Right atrium auricular region (tissue), 2 donors: ENCODE measurements around the gene CACUL1. TPM values are rescaled to one million over a fixed set of nuclear protein-coding genes. Genes with fewer than 3 reads are reported as not detected.
A peak's percentile ranks its signal among the peaks of the same experiment; 100 is the strongest.

Experiments
- DNase-seq: peaks from one replicate; pipeline ENCODE4 v3.0.0-alpha.2; 2019; ENCODE audit warnings: low spot score
- H3K27ac ChIP-seq, 2 donors: fragments of 200-600 bp; sonication (generic); 1 replicate in 1 of 2; 2 replicates in 1 of 2; pipeline ENCODE4 v1.5.1; 2016 to 2019
- H3K27me3 ChIP-seq, 2 donors: fragments of 200-600 bp; sonication (generic); one replicate each; pipeline versions ENCODE4 v1.5.1 to v1.6.0; 2017 to 2019
- H3K36me3 ChIP-seq: fragments of 200-600 bp; sonication (generic); one replicate; pipeline ENCODE4 v1.5.1; 2016
- H3K4me1 ChIP-seq, 2 donors: fragments of 200-600 bp; sonication (generic); one replicate each; pipeline versions ENCODE4 v1.5.1 to v1.6.0; 2017 to 2019
- H3K4me3 ChIP-seq, 2 donors: fragments of 200-600 bp; sonication (generic); 1 replicate in 1 of 2; 2 replicates in 1 of 2; pipeline ENCODE4 v1.5.1; 2017 to 2019; ENCODE audit warnings: mild to moderate bottlenecking in 1 of 2, moderate library complexity in 1 of 2
- H3K9me3 ChIP-seq, 2 donors: fragments of 200-600 bp; sonication (generic); one replicate each; pipeline ENCODE4 v1.5.1; 2019
- CTCF ChIP-seq, 2 donors: fragments of 200-600 bp; sonication (generic); IDR thresholded peaks; one replicate each; pipeline ENCODE4 v1.5.1; 2019; ENCODE audit warnings: antibody characterized with exemption in 2 of 2
- total RNA-seq, 2 donors: library from RNA; depleted of rRNA; stranded (reverse); fragments of >200 nt; gene quantifications; one replicate each; pipeline ENCODE4 v1.1.0, GENCODE V29; 2016

The CACUL1 gene
- total RNA-seq, 2 donors from 2014 or later = 17.2 to 17.5 TPM

GRCh38 chr10:118669020-118669791, 85.6 kb downstream of the CACUL1 start:
- H3K9me3 ChIP-seq = no peaks in the 10 kb centered on the region
- TF ChIP-seq CTCF (IDR thresholded peaks at IDR 0.05) = no peak
- H3K27me3 ChIP-seq = no peaks in the 10 kb centered on the region
- peaks cover 0 to 5% of the 10 kb centered on the region in 2 donors for H3K4me1 ChIP-seq
- no peaks in the 10 kb centered on the region for H3K36me3 ChIP-seq
- H3K27ac ChIP-seq = no peak overlapping the region
- no peak overlapping the region for H3K4me3 ChIP-seq
- no peak for DNase-seq

DNA sequence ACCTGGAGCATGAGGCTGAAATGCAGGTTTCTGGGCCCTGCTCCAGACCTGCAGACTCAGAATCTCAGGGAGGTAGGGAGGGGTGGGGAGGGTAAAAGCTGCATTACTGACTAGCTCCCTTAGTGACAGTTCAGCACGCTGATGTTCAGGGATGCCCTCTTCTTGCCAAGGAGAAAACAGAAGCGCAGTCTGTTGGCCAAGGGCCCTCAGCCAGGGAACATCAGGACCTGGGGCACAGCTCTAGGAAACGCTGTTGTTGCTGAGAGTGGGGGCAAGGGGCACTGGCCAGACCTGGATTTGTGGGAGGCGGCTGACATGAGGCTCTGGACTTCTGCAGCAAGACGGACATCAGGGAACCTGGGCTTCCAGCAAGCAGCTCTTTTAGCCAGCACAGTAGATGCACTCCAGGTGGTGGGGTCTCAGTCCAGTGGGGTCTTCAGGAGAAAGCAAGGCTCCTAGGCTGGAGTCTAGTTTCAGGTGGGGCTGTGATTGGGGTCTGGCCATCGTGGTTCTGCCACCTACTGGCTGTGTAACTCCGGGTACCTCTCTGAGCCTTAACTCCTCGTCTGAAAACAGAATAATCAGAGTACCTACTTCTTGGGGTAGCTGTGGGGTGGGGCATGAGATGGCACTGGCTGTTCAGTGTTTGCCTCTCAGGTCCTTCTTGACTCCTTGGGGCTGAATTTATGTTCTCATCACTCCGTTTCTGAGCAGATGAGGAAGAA, 86.4 kb downstream of the CACUL1 start:
- no peak overlapping the region for H3K4me3 ChIP-seq
- TF ChIP-seq CTCF (IDR thresholded peaks at IDR 0.05) = peak in 1 of 2 donors; percentile 14
- H3K27me3 ChIP-seq = no peaks in the 10 kb centered on the region
- no peaks in the 10 kb centered on the region for H3K9me3 ChIP-seq
- H3K27ac ChIP-seq = no peak overlapping the region
- no peaks in the 10 kb centered on the region for H3K36me3 ChIP-seq
- DNase-seq = no peak
- H3K4me1 ChIP-seq = peaks cover 0 to 5% of the 10 kb centered on the region in 2 donors

GRCh38 chr10:118667732-118668131, 87.0 kb downstream of the CACUL1 start:
- Histone ChIP-seq H3K9me3 (no peaks in the 10 kb centered on the region), H3K4me3 (no peak overlapping the region), H3K27me3 (no peaks in the 10 kb centered on the region), H3K27ac (no peak overlapping the region), H3K36me3 (no peaks in the 10 kb centered on the region), H3K4me1 (peaks cover 0 to 5% of the 10 kb centered on the region in 2 donors)
- DNase-seq = no peak
- no peak for TF ChIP-seq CTCF (IDR thresholded peaks at IDR 0.05)

DNA sequence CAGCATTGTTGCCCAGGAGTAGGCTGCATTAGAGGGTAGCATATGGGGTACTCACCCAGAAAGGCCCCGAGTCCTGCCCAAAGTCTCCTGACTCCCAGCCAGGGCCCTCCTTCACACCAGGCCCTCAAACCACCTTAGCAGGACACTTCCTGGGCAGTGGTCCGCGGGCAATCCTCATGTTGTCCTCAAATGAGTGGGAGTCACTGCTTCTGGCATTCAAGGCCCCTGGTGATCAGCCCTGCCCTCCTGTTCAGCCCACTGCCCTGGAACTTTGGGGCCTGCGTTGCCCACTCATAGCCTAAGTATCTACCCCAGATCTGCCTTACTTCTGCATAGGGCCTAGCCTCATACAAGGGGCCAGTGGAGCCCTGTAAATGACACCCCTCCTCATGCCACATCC, 88.4 kb downstream of the CACUL1 start:
- no peak for TF ChIP-seq CTCF (IDR thresholded peaks at IDR 0.05)
- DNase-seq = no peak
- no peak overlapping the region for H3K27ac ChIP-seq
- H3K9me3 ChIP-seq = no peaks in the 10 kb centered on the region
- no peaks in the 10 kb centered on the region for H3K36me3 ChIP-seq
- peaks cover 0 to 5% of the 10 kb centered on the region in 2 donors for H3K4me1 ChIP-seq
- no peak overlapping the region for H3K4me3 ChIP-seq
- no peaks in the 10 kb centered on the region for H3K27me3 ChIP-seq

DNA sequence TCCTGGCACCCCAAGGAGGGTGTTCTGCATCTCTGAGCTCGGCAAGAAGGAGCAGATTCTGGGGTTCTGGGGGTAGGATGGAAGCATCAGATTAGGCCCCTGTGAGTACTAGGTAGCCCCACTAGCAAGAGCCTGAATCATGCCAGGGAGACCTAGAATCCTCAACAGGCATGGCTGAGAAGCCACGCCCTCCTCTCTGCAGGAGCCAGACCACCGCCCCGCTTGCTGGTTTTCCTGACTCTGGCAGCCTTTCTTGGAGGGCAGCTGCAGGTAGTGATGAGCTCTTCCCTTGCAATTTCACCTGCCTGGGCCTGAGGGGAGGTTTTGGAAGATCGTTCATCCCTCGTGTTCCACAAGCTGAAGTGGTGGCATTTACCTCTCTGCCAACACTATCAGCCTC, 90.4 kb downstream of the CACUL1 start:
- no peak overlapping the region for H3K4me3 ChIP-seq
- H3K4me1 ChIP-seq = no peaks in the 10 kb centered on the region
- no peak for DNase-seq
- no peak for TF ChIP-seq CTCF (IDR thresholded peaks at IDR 0.05)
- H3K27me3 ChIP-seq = no peaks in the 10 kb centered on the region
- no peak overlapping the region for H3K27ac ChIP-seq
- no peaks in the 10 kb centered on the region for H3K36me3 ChIP-seq
- H3K9me3 ChIP-seq = no peaks in the 10 kb centered on the region
